ENCODE data around the gene ZFYVE28.

ZFYVE28 gene

GRCh38 chr4:2304877-2305561 is 113.4 kb downstream of the ZFYVE28 start:
- peaks cover 4 to 6% of the 10 kb centered on the region in 2 donors for H3K4me1 ChIP-seq (ENCODE audit: control insufficient read depth in 2 of 2, insufficient read depth in 2 of 2, low read length in 2 of 2)
- no peak overlapping the region for H3K9ac ChIP-seq (ENCODE audit: low read depth in 1 of 2, low read length in 2 of 2)
- H3K36me3 ChIP-seq (ENCODE audit: control insufficient read depth in 2 of 2, insufficient read depth in 2 of 2, low read length in 2 of 2) = peaks cover 0 to 2% of the 10 kb centered on the region in 2 donors
- no peak overlapping the region for H3K4me3 ChIP-seq (ENCODE audit: low read length in 2 of 2)
- no peaks in the 10 kb centered on the region for H3K27me3 ChIP-seq (ENCODE audit: control insufficient read depth in 2 of 2, insufficient read depth in 2 of 2, low read length in 2 of 2)
- H3K27ac ChIP-seq (ENCODE audit: low read depth in 2 of 2, low read length in 2 of 2) = no peak overlapping the region
- no peaks in the 10 kb centered on the region for H3K9me3 ChIP-seq (ENCODE audit: control insufficient read depth in 2 of 2, low read length in 2 of 2)

GRCh38 chr4:2304321-2304876 is 114.0 kb downstream of the ZFYVE28 start:
- Histone ChIP-seq H3K9ac (ENCODE audit: low read depth in 1 of 2, low read length in 2 of 2) (no peak overlapping the region), H3K4me1 (ENCODE audit: control insufficient read depth in 2 of 2, insufficient read depth in 2 of 2, low read length in 2 of 2) (peaks cover 4 to 6% of the 10 kb centered on the region in 2 donors), H3K36me3 (ENCODE audit: control insufficient read depth in 2 of 2, insufficient read depth in 2 of 2, low read length in 2 of 2) (peaks cover 0 to 2% of the 10 kb centered on the region in 2 donors), H3K27me3 (ENCODE audit: control insufficient read depth in 2 of 2, insufficient read depth in 2 of 2, low read length in 2 of 2) (no peaks in the 10 kb centered on the region), H3K27ac (ENCODE audit: low read depth in 2 of 2, low read length in 2 of 2) (no peak overlapping the region), H3K4me3 (ENCODE audit: low read length in 2 of 2) (no peak overlapping the region), H3K9me3 (ENCODE audit: control insufficient read depth in 2 of 2, low read length in 2 of 2) (no peaks in the 10 kb centered on the region)

GRCh38 chr4:2303686-2304320 is 114.6 kb downstream of the ZFYVE28 start:
- H3K4me1 ChIP-seq (ENCODE audit: control insufficient read depth in 2 of 2, insufficient read depth in 2 of 2, low read length in 2 of 2) = peaks cover 4 to 6% of the 10 kb centered on the region in 2 donors
- no peaks in the 10 kb centered on the region for H3K9me3 ChIP-seq (ENCODE audit: control insufficient read depth in 2 of 2, low read length in 2 of 2)
- H3K9ac ChIP-seq (ENCODE audit: low read depth in 1 of 2, low read length in 2 of 2) = no peak overlapping the region
- H3K36me3 ChIP-seq (ENCODE audit: control insufficient read depth in 2 of 2, insufficient read depth in 2 of 2, low read length in 2 of 2) = peaks cover 0 to 2% of the 10 kb centered on the region in 2 donors
- no peaks in the 10 kb centered on the region for H3K27me3 ChIP-seq (ENCODE audit: control insufficient read depth in 2 of 2, insufficient read depth in 2 of 2, low read length in 2 of 2)
- no peak overlapping the region for H3K4me3 ChIP-seq (ENCODE audit: low read length in 2 of 2)
- H3K27ac ChIP-seq (ENCODE audit: low read depth in 2 of 2, low read length in 2 of 2) = no peak overlapping the region

DNA sequence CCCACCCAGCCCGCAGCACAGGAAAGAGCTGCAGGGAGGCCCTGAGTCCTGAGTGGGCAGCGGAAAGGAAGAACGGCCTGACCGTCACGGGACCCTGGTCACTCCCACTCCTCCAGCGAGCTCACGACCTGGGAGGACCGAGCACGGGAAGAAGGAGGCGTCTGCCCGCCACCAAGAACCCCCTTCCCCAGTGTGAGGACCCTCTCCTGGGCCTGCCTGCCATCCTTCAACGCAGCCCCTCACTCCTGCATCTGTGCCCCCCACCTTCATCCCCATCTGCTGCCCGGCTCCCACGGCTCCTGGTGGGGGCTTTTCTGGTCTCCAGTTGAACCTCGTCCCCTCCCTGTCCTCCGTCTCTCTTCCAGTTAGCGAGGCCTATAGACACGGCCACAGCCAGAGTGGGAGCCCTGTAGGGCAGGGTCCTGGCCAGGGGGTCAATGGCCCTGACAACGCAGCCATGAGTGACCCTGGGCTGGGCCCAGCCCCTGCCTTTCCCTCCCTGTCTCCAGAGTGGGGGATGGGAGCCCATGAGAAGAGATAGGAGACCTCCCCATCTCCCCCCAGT is 115.2 kb downstream of the ZFYVE28 start:
- Histone ChIP-seq H3K9ac (ENCODE audit: low read depth in 1 of 2, low read length in 2 of 2) (no peak overlapping the region), H3K27ac (ENCODE audit: low read depth in 2 of 2, low read length in 2 of 2) (no peak overlapping the region), H3K4me1 (ENCODE audit: control insufficient read depth in 2 of 2, insufficient read depth in 2 of 2, low read length in 2 of 2) (peaks cover 4 to 6% of the 10 kb centered on the region in 2 donors), H3K36me3 (ENCODE audit: control insufficient read depth in 2 of 2, insufficient read depth in 2 of 2, low read length in 2 of 2) (peaks cover 0 to 2% of the 10 kb centered on the region in 2 donors), H3K27me3 (ENCODE audit: control insufficient read depth in 2 of 2, insufficient read depth in 2 of 2, low read length in 2 of 2) (no peaks in the 10 kb centered on the region), H3K9me3 (ENCODE audit: control insufficient read depth in 2 of 2, low read length in 2 of 2) (no peaks in the 10 kb centered on the region), H3K4me3 (ENCODE audit: low read length in 2 of 2) (no peak overlapping the region)

- Histone ChIP-seq H3K4me1 (ENCODE audit: control insufficient read depth in 2 of 2, insufficient read depth in 2 of 2, low read length in 2 of 2) (peaks cover 4 to 6% of the 10 kb centered on the region in 2 donors), H3K9me3 (ENCODE audit: control insufficient read depth in 2 of 2, low read length in 2 of 2) (no peaks in the 10 kb centered on the region), H3K9ac (ENCODE audit: low read depth in 1 of 2, low read length in 2 of 2) (no peak overlapping the region), H3K36me3 (ENCODE audit: control insufficient read depth in 2 of 2, insufficient read depth in 2 of 2, low read length in 2 of 2) (peaks cover 2% of the 10 kb centered on the region in 2 donors), H3K27ac (ENCODE audit: low read depth in 2 of 2, low read length in 2 of 2) (no peak overlapping the region), H3K4me3 (ENCODE audit: low read length in 2 of 2) (no peak overlapping the region), H3K27me3 (ENCODE audit: control insufficient read depth in 2 of 2, insufficient read depth in 2 of 2, low read length in 2 of 2) (no peaks in the 10 kb centered on the region)
Measured at GRCh38 chr4:2302387-2303119, 115.9 kb downstream of the ZFYVE28 start.

DNA sequence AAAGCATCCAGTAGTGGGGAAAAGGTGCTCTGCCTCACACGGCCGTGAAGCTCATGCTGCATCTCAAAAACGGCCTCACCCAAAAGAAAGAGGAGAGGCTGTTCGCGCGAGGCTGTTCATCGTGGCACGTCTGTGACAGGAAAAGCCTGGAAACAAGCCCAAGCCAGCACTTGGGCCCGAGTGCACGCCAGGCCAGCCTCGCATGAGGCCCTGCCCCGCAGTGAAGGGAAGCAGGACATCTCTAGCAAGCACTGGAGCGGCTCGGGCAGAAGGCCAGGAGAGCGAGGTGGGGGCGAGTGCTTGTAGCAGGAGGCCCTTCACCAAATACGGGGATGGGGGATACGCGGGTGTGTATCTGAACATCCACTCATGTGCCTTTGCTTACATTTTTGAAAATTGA is 116.6 kb downstream of the ZFYVE28 start:
- Histone ChIP-seq H3K9me3 (ENCODE audit: control insufficient read depth in 2 of 2, low read length in 2 of 2) (no peaks in the 10 kb centered on the region), H3K4me1 (ENCODE audit: control insufficient read depth in 2 of 2, insufficient read depth in 2 of 2, low read length in 2 of 2) (peaks cover 4 to 6% of the 10 kb centered on the region in 2 donors), H3K9ac (ENCODE audit: low read depth in 1 of 2, low read length in 2 of 2) (no peak overlapping the region), H3K27me3 (ENCODE audit: control insufficient read depth in 2 of 2, insufficient read depth in 2 of 2, low read length in 2 of 2) (no peaks in the 10 kb centered on the region), H3K27ac (ENCODE audit: low read depth in 2 of 2, low read length in 2 of 2) (no peak overlapping the region), H3K4me3 (ENCODE audit: low read length in 2 of 2) (no peak overlapping the region), H3K36me3 (ENCODE audit: control insufficient read depth in 2 of 2, insufficient read depth in 2 of 2, low read length in 2 of 2) (peaks cover 2 to 3% of the 10 kb centered on the region in 2 donors)

- H3K4me3 ChIP-seq (ENCODE audit: low read length in 2 of 2) = no peak overlapping the region
- H3K9me3 ChIP-seq (ENCODE audit: control insufficient read depth in 2 of 2, low read length in 2 of 2) = no peaks in the 10 kb centered on the region
- no peak overlapping the region for H3K9ac ChIP-seq (ENCODE audit: low read depth in 1 of 2, low read length in 2 of 2)
- no peak overlapping the region for H3K27ac ChIP-seq (ENCODE audit: low read depth in 2 of 2, low read length in 2 of 2)
- no peaks in the 10 kb centered on the region for H3K27me3 ChIP-seq (ENCODE audit: control insufficient read depth in 2 of 2, insufficient read depth in 2 of 2, low read length in 2 of 2)
- peaks cover 4 to 6% of the 10 kb centered on the region in 2 donors for H3K4me1 ChIP-seq (ENCODE audit: control insufficient read depth in 2 of 2, insufficient read depth in 2 of 2, low read length in 2 of 2)
- H3K36me3 ChIP-seq (ENCODE audit: control insufficient read depth in 2 of 2, insufficient read depth in 2 of 2, low read length in 2 of 2) = peaks cover 2 to 3% of the 10 kb centered on the region in 2 donors
Measured at GRCh38 chr4:2301225-2301642, 117.2 kb downstream of the ZFYVE28 start.

GRCh38 chr4:2300431-2301224 is 117.8 kb downstream of the ZFYVE28 start:
- Histone ChIP-seq H3K4me3 (ENCODE audit: low read length in 2 of 2) (no peak overlapping the region), H3K4me1 (ENCODE audit: control insufficient read depth in 2 of 2, insufficient read depth in 2 of 2, low read length in 2 of 2) (peaks cover 4 to 6% of the 10 kb centered on the region in 2 donors), H3K27ac (ENCODE audit: low read depth in 2 of 2, low read length in 2 of 2) (no peak overlapping the region), H3K9ac (ENCODE audit: low read depth in 1 of 2, low read length in 2 of 2) (no peak overlapping the region), H3K36me3 (ENCODE audit: control insufficient read depth in 2 of 2, insufficient read depth in 2 of 2, low read length in 2 of 2) (peaks cover 0 to 3% of the 10 kb centered on the region in 2 donors), H3K9me3 (ENCODE audit: control insufficient read depth in 2 of 2, low read length in 2 of 2) (no peaks in the 10 kb centered on the region), H3K27me3 (ENCODE audit: control insufficient read depth in 2 of 2, insufficient read depth in 2 of 2, low read length in 2 of 2) (no peaks in the 10 kb centered on the region)

DNA sequence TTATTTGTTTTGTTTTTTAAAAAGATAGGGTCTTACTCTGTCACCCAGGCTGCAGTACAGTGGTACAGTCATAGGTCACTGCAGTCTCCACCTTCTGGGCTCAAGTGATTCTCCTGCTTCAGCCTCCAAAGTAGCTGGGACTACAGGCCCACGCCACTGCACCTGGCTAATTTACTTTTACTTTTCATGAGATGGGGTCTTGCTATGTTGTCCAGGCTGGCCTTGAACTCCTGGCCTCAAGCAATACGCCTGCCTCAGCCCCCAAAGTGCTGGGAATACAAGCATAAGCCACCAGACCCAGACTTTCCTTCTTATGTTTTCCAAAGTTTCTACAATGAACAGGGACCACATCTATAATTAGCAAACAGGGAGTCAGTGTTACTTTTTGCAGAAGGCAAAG is 118.7 kb downstream of the ZFYVE28 start:
- H3K27me3 ChIP-seq (ENCODE audit: control insufficient read depth in 2 of 2, insufficient read depth in 2 of 2, low read length in 2 of 2) = no peaks in the 10 kb centered on the region
- no peak overlapping the region for H3K27ac ChIP-seq (ENCODE audit: low read depth in 2 of 2, low read length in 2 of 2)
- H3K9ac ChIP-seq (ENCODE audit: low read depth in 1 of 2, low read length in 2 of 2) = no peak overlapping the region
- no peaks in the 10 kb centered on the region for H3K9me3 ChIP-seq (ENCODE audit: control insufficient read depth in 2 of 2, low read length in 2 of 2)
- H3K4me1 ChIP-seq (ENCODE audit: control insufficient read depth in 2 of 2, insufficient read depth in 2 of 2, low read length in 2 of 2) = peaks cover 4 to 6% of the 10 kb centered on the region in 2 donors
- no peak overlapping the region for H3K4me3 ChIP-seq (ENCODE audit: low read length in 2 of 2)
- peaks cover 0 to 3% of the 10 kb centered on the region in 2 donors for H3K36me3 ChIP-seq (ENCODE audit: control insufficient read depth in 2 of 2, insufficient read depth in 2 of 2, low read length in 2 of 2)

Measured in mucosa of rectum (tissue), 2 donors.